ENCODE results near the gene TMEM167A. TPM values are rescaled to one million over a fixed set of nuclear protein-coding genes. Genes with fewer than 3 reads are reported as not detected.

TMEM167A gene
- total RNA-seq, 2 donors from 2014 or later, result 59.4 to 69.2 TPM

DNA sequence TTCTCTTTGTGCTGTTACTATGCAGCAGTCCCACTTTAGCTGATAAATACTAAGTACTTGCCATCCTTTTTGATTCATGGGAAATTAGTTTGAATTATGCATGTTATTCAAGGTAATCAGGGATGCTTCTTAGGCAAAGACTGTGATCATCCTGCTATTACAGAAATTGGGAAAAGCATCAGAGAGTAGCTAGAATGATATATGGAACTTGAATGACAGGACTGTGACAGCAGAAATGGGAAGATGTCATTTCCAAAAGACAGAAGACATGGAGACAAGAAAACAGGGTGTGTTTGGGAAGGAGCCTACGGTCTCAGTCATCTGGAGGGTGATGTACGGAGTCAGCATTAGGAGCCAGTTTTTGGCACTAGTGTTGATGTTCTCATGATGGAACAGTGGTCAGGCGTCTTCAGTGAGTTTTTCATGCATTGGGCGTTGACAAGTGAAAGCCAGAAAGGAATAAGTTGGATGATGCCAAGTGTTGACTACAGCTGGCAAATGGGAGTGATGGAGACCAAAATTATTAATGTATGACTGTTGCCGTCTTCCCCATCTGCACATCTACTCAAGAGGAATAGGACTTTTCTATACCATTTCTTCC, 70.4 kb downstream of the TMEM167A start:
- intact Hi-C loops (cut with DNase I), result no loop called here
- DNase-seq, result no peak
- no peak for ATAC-seq

DNA sequence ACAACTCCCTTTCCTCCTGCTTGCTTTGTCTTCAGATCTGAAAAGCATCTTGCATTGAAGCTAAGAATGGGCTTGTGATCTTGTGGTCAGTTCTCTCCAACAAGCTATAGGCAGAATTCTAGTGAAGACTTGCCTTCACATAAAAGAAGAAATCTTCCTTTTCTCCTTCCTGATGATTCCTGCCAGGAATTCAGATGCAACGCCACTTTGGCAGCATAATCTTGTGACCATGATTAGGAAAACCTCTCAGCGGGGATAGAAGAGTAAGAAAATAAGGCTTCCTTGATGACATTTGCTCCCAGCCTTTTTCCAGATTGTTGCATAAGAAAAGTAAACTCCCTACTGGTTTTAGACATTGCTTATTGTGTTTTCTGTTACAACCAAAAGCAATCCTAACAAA, 73.4 kb downstream of the TMEM167A start:
- DNase-seq (no peak), ATAC-seq (no peak)
- intact Hi-C loops (cut with DNase I), result no loop called here

Other genes with a start within 250 kb of the TMEM167A start
- 10 to 100 TPM in 1 of 2 donors, 1 to 10 TPM in 1; 4.8 to 12.3 TPM for gene XRCC4, start 153 bp upstream of the TMEM167A start, total RNA-seq